Thyroid gland (tissue), 4 donors: ENCODE measurements around the gene FXN. TPM values are rescaled to one million over a fixed set of nuclear protein-coding genes. Genes with fewer than 3 reads are reported as not detected.

Experiments
- DNase-seq, 2 donors: peaks; one replicate each; pipeline ENCODE4 v3.0.0-alpha.2; 2019
- H3K27ac ChIP-seq, 3 donors: fragments of 200-600 bp; sonication (generic); 1 replicate in 2 of 3; 2 replicates in 1 of 3; pipeline ENCODE4 v1.5.1; 2016 to 2019; ENCODE audit warnings: mild to moderate bottlenecking in 1 of 3, moderate library complexity in 1 of 3
- H3K27me3 ChIP-seq: fragments of 200-600 bp; sonication (generic); one replicate; pipeline ENCODE4 v1.5.1; 2019
- H3K36me3 ChIP-seq, 2 donors: fragments of 200-600 bp; sonication (generic); one replicate each; pipeline ENCODE4 v1.5.1; 2016 to 2019
- H3K4me1 ChIP-seq, 2 donors: fragments of 200-600 bp; sonication (generic); one replicate each; pipeline ENCODE4 v1.5.1; 2017 to 2019
- H3K4me3 ChIP-seq, 3 donors: fragments of 200-600 bp; sonication (generic); replicated peaks in 1 of 3; 1 replicate in 2 of 3; 2 replicates in 1 of 3; pipeline ENCODE4 v1.5.1; 2016; ENCODE audit warnings: mild to moderate bottlenecking in 1 of 3
- H3K9me3 ChIP-seq: fragments of 200-600 bp; sonication (generic); one replicate; pipeline ENCODE4 v1.5.1; 2017
- CTCF ChIP-seq, 6 experiments: fragments of 200-600 bp in 3 of 6; fragments of 450-650 bp in 3 of 6; sonication (generic) in 3 of 6; IDR thresholded peaks; one replicate each; pipeline ENCODE4 v1.5.1; 2016 to 2019; ENCODE audit warnings: antibody characterized with exemption in 6 of 6, mild to moderate bottlenecking in 2 of 6, inconsistent platforms in 1 of 6, moderate library complexity in 1 of 6
- POLR2A ChIP-seq, 2 donors: fragments of 450-650 bp; IDR thresholded peaks; one replicate each; pipeline ENCODE4 v1.6.1; 2017; ENCODE audit warnings: antibody characterized with exemption in 2 of 2, mild to moderate bottlenecking in 2 of 2, moderate library complexity in 1 of 2
- WGBS, 2 donors: methylation state at CpG; one replicate each; pipeline ENCODE4 v1.1.5; 2017; 5-methylcytosine and 5-hydroxymethylcytosine counted together
- intact Hi-C: fragments of 100-400 bp; cut with DNase I; formaldehyde crosslinking; loops from one replicate; pipeline ENCODE4 v1.15.1; 2023
- total RNA-seq, 4 donors: library from RNA; depleted of rRNA; stranded (reverse); fragments of >200 nt; gene quantifications; one replicate each; pipeline ENCODE4 v1.2.3, GENCODE V29; 2016

FXN gene
- total RNA-seq, 4 donors from 2014 or later: 10.6 to 11.4 (median 11.1) TPM

DNA sequence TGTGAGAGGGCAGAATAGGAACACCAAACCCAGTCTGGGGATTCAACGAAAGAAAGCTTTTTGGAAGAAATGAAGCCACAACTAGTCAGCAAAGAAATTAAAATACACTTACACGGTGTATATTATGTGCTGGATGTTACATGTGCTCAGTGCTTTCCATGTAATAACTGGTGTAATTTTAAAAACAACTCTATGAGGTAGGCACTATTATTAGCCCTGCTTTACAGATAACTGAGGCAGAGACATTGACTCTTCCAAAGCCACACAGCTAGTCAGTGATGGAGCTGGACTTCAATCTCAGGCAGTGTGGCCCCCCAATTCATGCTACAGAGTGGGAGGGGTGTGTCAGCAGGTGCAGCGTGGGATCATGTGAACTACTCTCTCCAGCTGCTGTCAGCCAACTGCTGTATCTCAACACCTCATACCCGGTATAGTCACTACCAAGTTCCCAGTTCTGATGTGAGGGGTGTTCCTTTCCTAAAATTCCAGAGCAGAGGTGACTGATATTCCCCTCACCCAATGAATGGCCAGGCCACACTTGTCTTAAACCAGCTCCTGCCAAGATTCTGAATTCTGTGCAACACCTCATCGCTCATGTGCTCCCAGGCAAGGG is 104.7 kb downstream of the FXN start:
- H3K4me3 ChIP-seq: no peak overlapping the region
- intact Hi-C loops: no loop called here
- DNase-seq: peak in 1 of 2 donors; percentile 37
- no peaks in the 10 kb centered on the region for H3K36me3 ChIP-seq
- H3K27me3 ChIP-seq: no peaks in the 10 kb centered on the region
- TF ChIP-seq POLR2A (IDR thresholded peaks at IDR 0.05): no peak
- no peak for TF ChIP-seq CTCF (IDR thresholded peaks at IDR 0.05)
- no peak overlapping the region for H3K27ac ChIP-seq
- no peaks in the 10 kb centered on the region for H3K9me3 ChIP-seq
- 95 to 96% methylated on average over 5 of the region's 5 CpGs for WGBS, 2 donors
- H3K4me1 ChIP-seq: peaks cover 11 to 18% of the 10 kb centered on the region in 2 donors

DNA sequence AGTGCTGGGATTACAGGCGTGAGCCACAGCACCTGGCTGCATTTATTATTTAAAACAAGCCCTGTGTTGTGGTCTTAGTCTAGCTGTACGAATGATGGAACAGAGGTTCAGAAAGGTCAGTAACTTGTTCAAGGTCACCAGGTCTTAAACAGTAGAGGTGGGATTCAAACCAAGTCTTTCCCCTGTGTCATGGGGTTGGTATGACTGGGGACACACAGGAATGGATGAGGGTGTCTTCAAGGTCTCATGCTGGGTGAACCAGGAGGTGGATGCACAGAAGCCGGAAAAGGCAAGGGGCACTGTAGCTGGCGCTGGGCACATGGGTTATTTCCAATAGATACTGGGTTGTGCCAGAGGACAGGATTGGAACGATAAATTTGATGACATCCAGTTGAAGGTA is 106.3 kb downstream of the FXN start:
- no peak overlapping the region for H3K27ac ChIP-seq
- H3K27me3 ChIP-seq: no peaks in the 10 kb centered on the region
- H3K36me3 ChIP-seq: no peaks in the 10 kb centered on the region
- no peaks in the 10 kb centered on the region for H3K9me3 ChIP-seq
- TF ChIP-seq CTCF (IDR thresholded peaks at IDR 0.05) (no peak), POLR2A (IDR thresholded peaks at IDR 0.05) (no peak)
- H3K4me3 ChIP-seq: no peak overlapping the region
- 89% methylated on average over 5 of the region's 5 CpGs for WGBS, 2 donors
- intact Hi-C loops: no loop called here
- DNase-seq: no peak
- peaks cover 11 to 18% of the 10 kb centered on the region in 2 donors for H3K4me1 ChIP-seq

DNA sequence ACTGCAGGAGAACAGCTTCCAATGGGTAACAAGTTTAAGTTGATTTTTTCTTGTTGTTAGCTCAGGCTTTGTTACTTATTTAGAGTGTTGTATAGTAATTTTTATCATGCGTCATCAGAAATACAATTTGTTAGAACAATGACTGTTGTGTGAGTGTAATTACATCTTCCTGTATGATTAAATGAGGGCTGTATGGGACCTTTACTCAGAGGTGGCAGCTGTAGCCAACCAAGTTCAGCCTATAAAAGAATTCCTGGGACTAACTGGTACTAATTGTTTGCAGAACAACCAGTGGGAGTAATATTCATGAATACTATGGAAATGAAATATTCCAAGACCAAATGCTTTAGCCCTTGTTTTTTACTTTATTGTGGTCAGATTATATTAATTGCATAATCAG is 107.7 kb downstream of the FXN start:
- no peaks in the 10 kb centered on the region for H3K36me3 ChIP-seq
- no peak for TF ChIP-seq CTCF (IDR thresholded peaks at IDR 0.05)
- H3K27me3 ChIP-seq: no peaks in the 10 kb centered on the region
- H3K9me3 ChIP-seq: no peaks in the 10 kb centered on the region
- DNase-seq: no peak
- WGBS, 2 donors: 61 to 82% methylated on average over 1 of the region's 1 CpG
- H3K4me3 ChIP-seq: no peak overlapping the region
- intact Hi-C loops: no loop called here
- peaks cover 11 to 19% of the 10 kb centered on the region in 2 donors for H3K4me1 ChIP-seq
- no peak overlapping the region for H3K27ac ChIP-seq

DNA sequence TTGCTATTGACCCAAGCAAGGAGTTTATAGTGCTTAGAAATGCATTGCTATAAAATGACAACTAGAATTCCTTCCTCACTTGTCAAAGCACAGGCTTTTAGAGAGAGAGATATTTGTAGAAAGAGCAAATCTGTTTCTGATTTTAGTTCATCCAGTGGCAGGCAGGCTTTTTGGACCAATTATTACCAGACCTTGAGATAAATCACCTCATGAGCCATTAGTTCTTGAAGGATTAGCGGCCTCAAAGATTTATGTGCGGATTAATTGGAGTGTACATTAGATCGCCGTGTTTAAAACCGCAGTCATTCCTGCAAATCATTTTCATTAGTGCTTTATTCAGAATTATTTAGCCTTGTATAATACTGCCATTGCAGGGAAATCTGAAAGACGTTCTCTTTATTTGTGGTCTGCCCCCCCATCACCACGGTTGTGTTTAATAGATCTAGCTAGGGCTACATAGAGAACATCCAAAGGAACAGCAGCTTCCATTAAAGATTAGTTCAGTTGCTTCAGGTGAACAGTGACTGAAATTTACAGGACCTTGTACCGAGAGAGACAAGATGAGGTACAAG is 109.7 kb downstream of the FXN start:
- no peak overlapping the region for H3K27ac ChIP-seq
- no peaks in the 10 kb centered on the region for H3K36me3 ChIP-seq
- 92 to 94% methylated on average over 8 of the region's 8 CpGs for WGBS, 2 donors
- intact Hi-C loops: no loop called here
- no peaks in the 10 kb centered on the region for H3K9me3 ChIP-seq
- H3K4me1 ChIP-seq: peaks cover 25 to 38% of the 10 kb centered on the region in 2 donors
- no peak overlapping the region for H3K4me3 ChIP-seq
- no peak for TF ChIP-seq POLR2A (IDR thresholded peaks at IDR 0.05)
- TF ChIP-seq CTCF (IDR thresholded peaks at IDR 0.05): no peak
- no peak for DNase-seq
- H3K27me3 ChIP-seq: no peaks in the 10 kb centered on the region

GRCh38 chr9:69147041-69147834 is 111.7 kb downstream of the FXN start:
- WGBS, 2 donors: 93 to 96% methylated on average over 11 of the region's 11 CpGs
- no peaks in the 10 kb centered on the region for H3K9me3 ChIP-seq
- H3K27ac ChIP-seq: no peak overlapping the region
- H3K4me1 ChIP-seq: peaks cover 37 to 50% of the 10 kb centered on the region in 2 donors
- DNase-seq: no peak
- no peaks in the 10 kb centered on the region for H3K36me3 ChIP-seq
- no peak for TF ChIP-seq POLR2A (IDR thresholded peaks at IDR 0.05)
- TF ChIP-seq CTCF (IDR thresholded peaks at IDR 0.05): no peak
- H3K27me3 ChIP-seq: no peaks in the 10 kb centered on the region
- intact Hi-C loops: no loop called here
- H3K4me3 ChIP-seq: no peak overlapping the region
